ENCODE data around the gene DCAF17.

The DCAF17 gene

GRCh38 chr2:171407030-171407675, 26.9 kb upstream of the DCAF17 start:
- no peak overlapping the region for H3K27ac ChIP-seq (ENCODE audit: extremely low read depth, low read depth, low read length)
- ChIA-PET CTCF (interaction anchor here (1.1 to 1.5 kb wide), 2 partner anchors 9 to 10 kb away, joined by 5 to 6 read pairs; no protein-coding TSS in a partner anchor), POLR2A (no interaction called here)
- peaks cover 6% of the 10 kb centered on the region for H3K4me1 ChIP-seq (ENCODE audit: control insufficient read depth, insufficient read depth, low read length)
- no peak overlapping the region for H3K4me3 ChIP-seq (ENCODE audit: low read depth, low read length)
- no peaks in the 10 kb centered on the region for H3K36me3 ChIP-seq (ENCODE audit: control insufficient read depth in 2 of 2, insufficient read depth in 1 of 2, low read length in 2 of 2)
- TF ChIP-seq, protein P1, sequence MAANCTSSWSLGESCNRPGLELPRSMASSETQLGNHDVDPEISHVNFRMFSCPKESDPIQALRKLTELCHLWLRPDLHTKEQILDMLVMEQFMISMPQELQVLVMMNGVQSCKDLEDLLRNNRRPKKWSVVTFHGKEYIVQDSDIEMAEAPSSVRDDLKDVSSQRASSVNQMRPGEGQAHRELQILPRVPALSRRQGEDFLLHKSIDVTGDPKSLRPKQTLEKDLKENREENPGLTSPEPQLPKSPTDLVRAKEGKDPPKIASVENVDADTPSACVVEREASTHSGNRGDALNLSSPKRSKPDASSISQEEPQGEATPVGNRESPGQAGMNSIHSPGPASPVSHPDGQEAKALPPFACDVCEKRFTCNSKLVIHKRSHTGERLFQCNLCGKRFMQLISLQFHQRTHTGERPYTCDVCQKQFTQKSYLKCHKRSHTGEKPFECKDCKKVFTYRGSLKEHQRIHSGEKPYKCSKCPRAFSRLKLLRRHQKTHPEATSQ (tag by site-specific recombination; IDR thresholded peaks at IDR 0.05), result no peak
- TF ChIP-seq WT1 (tag by site-specific recombination; IDR thresholded peaks at IDR 0.05) (no peak), ZEB2 (tag by site-specific recombination; IDR thresholded peaks at IDR 0.05) (no peak), ZBTB21 (tag by site-specific recombination; IDR thresholded peaks at IDR 0.05) (no peak), BCL11B (tag by site-specific recombination; IDR thresholded peaks at IDR 0.05; ENCODE audit: low read depth) (no peak), ZNF433 (tag by site-specific recombination; IDR thresholded peaks at IDR 0.05; ENCODE audit: low read depth) (no peak), ZNF610 (tag by site-specific recombination; IDR thresholded peaks at IDR 0.05; ENCODE audit: borderline replicate concordance) (no peak), ZNF416 (tag by site-specific recombination; IDR thresholded peaks at IDR 0.05) (no peak), ZNF670 (tag by site-specific recombination; IDR thresholded peaks at IDR 0.05; ENCODE audit: low read depth) (no peak), ZNF266 (tag by site-specific recombination; IDR thresholded peaks at IDR 0.05; ENCODE audit: low read depth) (no peak), ZNF624 (tag by site-specific recombination; IDR thresholded peaks at IDR 0.05) (no peak), ZNF366 (tag by site-specific recombination; conservative IDR thresholded peaks at IDR 0.05) (no peak), ZBTB8A (tag by site-specific recombination; IDR thresholded peaks at IDR 0.05) (no peak)
- TF ChIP-seq, protein P2, sequence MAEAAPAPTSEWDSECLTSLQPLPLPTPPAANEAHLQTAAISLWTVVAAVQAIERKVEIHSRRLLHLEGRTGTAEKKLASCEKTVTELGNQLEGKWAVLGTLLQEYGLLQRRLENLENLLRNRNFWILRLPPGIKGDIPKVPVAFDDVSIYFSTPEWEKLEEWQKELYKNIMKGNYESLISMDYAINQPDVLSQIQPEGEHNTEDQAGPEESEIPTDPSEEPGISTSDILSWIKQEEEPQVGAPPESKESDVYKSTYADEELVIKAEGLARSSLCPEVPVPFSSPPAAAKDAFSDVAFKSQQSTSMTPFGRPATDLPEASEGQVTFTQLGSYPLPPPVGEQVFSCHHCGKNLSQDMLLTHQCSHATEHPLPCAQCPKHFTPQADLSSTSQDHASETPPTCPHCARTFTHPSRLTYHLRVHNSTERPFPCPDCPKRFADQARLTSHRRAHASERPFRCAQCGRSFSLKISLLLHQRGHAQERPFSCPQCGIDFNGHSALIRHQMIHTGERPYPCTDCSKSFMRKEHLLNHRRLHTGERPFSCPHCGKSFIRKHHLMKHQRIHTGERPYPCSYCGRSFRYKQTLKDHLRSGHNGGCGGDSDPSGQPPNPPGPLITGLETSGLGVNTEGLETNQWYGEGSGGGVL (tag by site-specific recombination; IDR thresholded peaks at IDR 0.05), result no peak
- no peaks in the 10 kb centered on the region for H3K9me3 ChIP-seq (ENCODE audit: control insufficient read depth, insufficient read depth, low read depth, low read length)

- CTCF ChIA-PET, result interaction anchor here (1.1 kb wide), 1 partner anchor 9 kb away, joined by 5 read pairs; no protein-coding TSS in a partner anchor
- POLR2A ChIA-PET, result no interaction called here
- H3K36me3 ChIP-seq (ENCODE audit: control insufficient read depth in 2 of 2, insufficient read depth in 1 of 2, low read length in 2 of 2), result no peaks in the 10 kb centered on the region
- H3K27ac ChIP-seq (ENCODE audit: extremely low read depth, low read depth, low read length), result no peak overlapping the region
- TF ChIP-seq ZNF2 (tag by site-specific recombination; IDR thresholded peaks at IDR 0.05), result no peak
- no peak for TF ChIP-seq ZNF132 (tag by site-specific recombination; IDR thresholded peaks at IDR 0.05; ENCODE audit: borderline replicate concordance)
- TF ChIP-seq ZNF660 (tag by site-specific recombination; IDR thresholded peaks at IDR 0.05), result no peak
- no peak for TF ChIP-seq ZNF10 (tag by site-specific recombination; IDR thresholded peaks at IDR 0.05)
- no peak for TF ChIP-seq GFI1B (tag by site-specific recombination; IDR thresholded peaks at IDR 0.05)
- no peak for TF ChIP-seq ZNF211 (tag by site-specific recombination; IDR thresholded peaks at IDR 0.05; ENCODE audit: low read depth)
- TF ChIP-seq ZNF184 (tag by site-specific recombination; IDR thresholded peaks at IDR 0.05), result no peak
- no peak for TF ChIP-seq ZNF324 (tag by site-specific recombination; IDR thresholded peaks at IDR 0.05)
- no peaks in the 10 kb centered on the region for H3K9me3 ChIP-seq (ENCODE audit: control insufficient read depth, insufficient read depth, low read depth, low read length)
- H3K4me3 ChIP-seq (ENCODE audit: low read depth, low read length), result no peak overlapping the region
- H3K4me1 ChIP-seq (ENCODE audit: control insufficient read depth, insufficient read depth, low read length), result peaks cover 6% of the 10 kb centered on the region
These were observed 26.4 kb upstream of the DCAF17 start for GRCh38 chr2:171407676-171408044.

Data from HEK293 (cell line).